HepG2 (cell line): Measurements from ENCODE around the gene P2RX6. TPM values are rescaled to one million over a fixed set of nuclear protein-coding genes. Genes with fewer than 3 reads are reported as not detected.

Experiments used
- CAMTA2 ChIP-seq: sonication (generic); formaldehyde crosslinking; IDR thresholded peaks from 2 replicates; pipeline ENCODE4 v1.4.0; 2020; ENCODE audit warnings: mild to moderate bottlenecking, missing genetic modification reagents, borderline replicate concordance
- SKIL ChIP-seq: sonication (generic); formaldehyde crosslinking; IDR thresholded peaks from 2 replicates; pipeline ENCODE4 v1.8.0; 2022; ENCODE audit warnings: missing genetic modification reagents, mild to moderate bottlenecking, moderate library complexity, borderline replicate concordance
- SRSF9 ChIP-seq: fragments of 200-400 bp; formaldehyde crosslinking; IDR thresholded peaks from 2 replicates; pipeline ENCODE4 v1.6.1; 2018; ENCODE audit warnings: borderline replicate concordance, mild to moderate bottlenecking, low read depth, low read length; ENCODE audit not compliant: insufficient read depth, poor library complexity, severe bottlenecking
- U2AF2 ChIP-seq: fragments of 200-400 bp; formaldehyde crosslinking; IDR thresholded peaks from 2 replicates; pipeline ENCODE4 v1.6.1; 2017; ENCODE audit warnings: low read depth, mild to moderate bottlenecking, low read length
- ZBTB40 ChIP-seq, 2 experiments: fragments of 450-650 bp in 1 of 2; sonication (generic) in 1 of 2; formaldehyde crosslinking in 1 of 2; IDR thresholded peaks; 2 replicates each; pipeline versions ENCODE4 v1.6.1 to v1.8.0; 2016 to 2022; ENCODE audit warnings: antibody characterized with exemption in 1 of 2, mild to moderate bottlenecking in 1 of 2, missing genetic modification reagents in 1 of 2
- ZNF496 ChIP-seq: sonication (generic); formaldehyde crosslinking; IDR thresholded peaks from 2 replicates; pipeline ENCODE4 v1.8.1; 2023; ENCODE audit warnings: mild to moderate bottlenecking, moderate library complexity, missing genetic modification reagents; ENCODE audit not compliant: insufficient replicate concordance
- polyA plus RNA-seq, 8 experiments: library from polyadenylated mRNA; depleted of rRNA in 3 of 8; stranded (reverse) in 7 of 8; unstranded in 1 of 8; fragments of >200 nt; fragmentation: Illumina TruSeq in 4 of 8; extraction: Trizol in 4 of 8; gene quantifications; 2 replicates each; pipeline versions ENCODE4 v1.2.1 to v1.2.3, GENCODE V29; 2011 to 2016; ENCODE audit warnings: low read depth in 4 of 8, missing spikeins in 1 of 8, mixed read lengths in 1 of 8; ENCODE audit not compliant: insufficient read depth in 1 of 8
- total RNA-seq, 5 experiments: library from RNA; depleted of rRNA; stranded (reverse); fragments of >200 nt; fragmentation: Illumina TruSeq; extraction: Trizol; gene quantifications; 2 replicates each; pipeline ENCODE4 v1.2.3, GENCODE V29; 2016; ENCODE audit warnings: low read depth in 1 of 5
- TF ChIP-seq, protein P1 (sequence below): IDR thresholded peaks from 2 replicates; pipeline ENCODE4 v1.6.1; 2016; ENCODE audit warnings: mild to moderate bottlenecking

Gene P2RX6
- total and polyA plus RNA-seq, 2 of the 13 experiments (the other 11 are each of a cell fraction or from before 2014, with no cell fraction given), result 0.04 to 0.12 TPM

GRCh38 chr22:20981787-20982562 lies 33.0 kb upstream of the P2RX6 start, which contains the start of gene LZTR1 (continued):
- TF ChIP-seq ZBTB40 (IDR thresholded peaks at IDR 0.05), result no peak
- TF ChIP-seq ZBTB40 (CRISPR knock-in tag; IDR thresholded peaks at IDR 0.05), result peak; percentile 92
- TF ChIP-seq ZNF496, result no peak
- no peak for TF ChIP-seq SRSF9
- TF ChIP-seq CAMTA2 (CRISPR knock-in tag), result peak; percentile 93
- TF ChIP-seq, protein P1, sequence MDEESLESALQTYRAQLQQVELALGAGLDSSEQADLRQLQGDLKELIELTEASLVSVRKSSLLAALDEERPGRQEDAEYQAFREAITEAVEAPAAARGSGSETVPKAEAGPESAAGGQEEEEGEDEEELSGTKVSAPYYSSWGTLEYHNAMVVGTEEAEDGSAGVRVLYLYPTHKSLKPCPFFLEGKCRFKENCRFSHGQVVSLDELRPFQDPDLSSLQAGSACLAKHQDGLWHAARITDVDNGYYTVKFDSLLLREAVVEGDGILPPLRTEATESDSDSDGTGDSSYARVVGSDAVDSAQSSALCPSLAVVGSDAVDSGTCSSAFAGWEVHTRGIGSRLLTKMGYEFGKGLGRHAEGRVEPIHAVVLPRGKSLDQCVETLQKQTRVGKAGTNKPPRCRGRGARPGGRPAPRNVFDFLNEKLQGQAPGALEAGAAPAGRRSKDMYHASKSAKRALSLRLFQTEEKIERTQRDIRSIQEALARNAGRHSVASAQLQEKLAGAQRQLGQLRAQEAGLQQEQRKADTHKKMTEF (CRISPR knock-in tag), result peak; percentile 97
- TF ChIP-seq SKIL, result no peak
- TF ChIP-seq U2AF2, result no peak
